Non-pigmented ciliary epithelial cell (primary cell): ENCODE data around the gene BTF3L4.
"Not testable (repeated sequence)": the region's sequence is repeated elsewhere in the genome, so short reads cannot be mapped to it uniquely, and the experiment has no call there.

ENCODE experiments used
- DNase-seq: peaks from one replicate; pipeline ENCODE4 v3.0.0-alpha.2; 2010; ENCODE audit warnings: low read depth

The BTF3L4 gene

DNA sequence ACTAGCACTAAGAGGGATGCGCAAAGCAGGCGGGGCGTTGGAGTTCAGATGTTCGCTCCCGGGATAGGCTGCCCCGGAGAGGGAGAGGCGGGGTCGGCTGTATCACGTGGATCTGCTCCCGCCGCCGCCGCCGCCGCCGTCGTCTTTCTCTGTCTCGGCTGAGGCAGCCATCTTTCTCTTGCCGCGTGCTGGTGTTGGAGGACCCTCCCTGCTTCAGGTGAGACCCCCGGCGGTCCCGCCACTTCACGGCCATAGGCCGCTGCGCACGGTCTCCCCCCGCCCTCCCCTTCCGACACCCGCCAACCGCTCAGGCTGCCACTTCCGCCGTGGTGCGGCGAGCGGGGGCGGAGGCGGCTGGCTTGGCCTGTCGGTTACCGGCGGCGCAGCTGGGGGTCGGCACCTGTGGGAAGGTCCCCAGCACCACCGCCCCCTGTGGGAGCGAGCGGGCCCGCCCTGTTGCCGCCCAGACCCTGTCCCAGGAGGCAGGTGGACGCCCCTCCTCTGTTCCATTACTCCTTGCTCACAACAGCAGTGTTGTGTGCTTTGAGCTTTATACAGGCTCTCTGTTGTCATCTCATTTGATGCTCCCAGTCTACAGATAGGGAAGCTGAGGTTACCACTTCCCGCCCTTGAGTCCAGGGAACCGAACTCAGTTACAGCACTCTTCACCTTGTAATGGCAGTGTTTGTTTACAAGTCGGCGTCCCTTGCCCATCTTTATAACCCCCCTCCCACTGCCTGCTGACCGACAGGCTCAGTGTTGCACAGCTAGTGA is at the start of gene BTF3L4:
Gene BTF3L4 (plus strand): TSS at position 133 of the 774 bp plus-strand sequence. CDS start 3,553 bp downstream, outside the sequence.
- DNase-seq: no peak

DNA sequence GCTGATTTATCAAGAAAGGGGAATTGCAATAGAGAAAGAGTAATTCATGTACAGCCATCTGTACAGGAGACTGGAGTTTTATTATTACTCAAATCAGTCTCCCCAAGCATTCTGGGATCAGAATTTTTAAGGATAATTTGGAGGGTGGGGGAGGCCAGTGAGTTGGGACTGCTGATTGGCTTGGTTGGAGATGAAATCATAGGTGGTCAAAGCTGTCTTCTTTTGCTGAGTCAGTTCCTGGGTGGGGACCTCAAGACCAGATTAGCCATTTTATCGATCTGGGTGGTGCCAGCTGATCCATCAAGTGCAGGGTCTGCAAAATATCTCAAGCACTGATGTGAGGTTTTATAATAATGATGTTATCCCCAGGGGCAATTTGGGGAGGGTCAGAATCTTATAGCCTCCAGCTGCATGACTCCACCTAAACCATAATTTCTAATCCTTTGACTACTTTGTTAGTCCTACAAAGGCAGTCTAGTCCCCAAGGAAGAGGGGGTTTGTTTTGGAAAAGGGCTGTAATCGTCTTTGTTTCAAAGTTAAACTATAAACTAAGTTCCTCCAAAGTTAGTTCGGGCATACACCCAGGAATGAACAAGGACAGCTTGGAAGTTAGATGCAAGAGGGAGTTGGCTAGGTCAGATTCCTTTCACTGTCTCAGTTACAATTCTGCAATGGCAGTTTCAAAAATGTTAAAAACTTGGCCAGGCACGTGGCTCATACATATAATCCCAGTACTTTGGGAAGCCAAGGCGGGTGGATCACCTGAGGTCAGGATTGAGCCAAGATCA is 48.7 kb upstream of the BTF3L4 start:
- DNase-seq: no peak

DNA sequence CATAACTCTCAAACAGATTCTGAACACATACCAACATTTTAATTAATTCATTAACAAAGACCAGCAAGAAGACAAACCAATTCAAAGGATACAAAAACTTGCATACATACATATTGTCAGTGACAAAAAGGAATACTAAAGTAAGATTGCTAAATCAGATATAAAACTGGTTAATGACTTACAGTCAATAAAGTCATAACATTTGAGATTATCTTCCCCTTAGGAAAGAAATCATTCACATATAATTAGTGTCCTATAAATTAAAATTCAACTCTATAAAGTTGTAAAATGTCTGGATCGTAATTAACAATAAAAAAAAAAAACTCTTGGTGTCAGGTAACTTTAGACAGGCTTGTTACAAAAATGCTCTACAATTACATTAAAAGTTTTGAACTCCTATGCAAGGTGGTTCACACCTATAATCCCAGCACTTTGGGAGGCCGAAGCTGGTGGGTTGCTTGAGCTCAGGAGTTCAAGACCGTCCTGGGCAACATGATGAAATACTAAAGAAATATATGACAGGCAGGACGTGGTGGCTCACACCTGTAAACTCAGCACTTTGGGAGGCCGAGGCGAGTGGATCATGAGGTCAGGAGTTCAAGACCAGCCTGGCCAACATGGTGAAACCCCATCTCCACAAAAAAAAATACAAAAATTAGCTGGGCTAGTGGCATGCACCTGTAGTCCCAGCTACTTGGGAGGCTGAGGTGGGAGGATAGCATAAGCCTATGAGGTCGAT is 47.9 kb upstream of the BTF3L4 start:
- no peak for DNase-seq

DNA sequence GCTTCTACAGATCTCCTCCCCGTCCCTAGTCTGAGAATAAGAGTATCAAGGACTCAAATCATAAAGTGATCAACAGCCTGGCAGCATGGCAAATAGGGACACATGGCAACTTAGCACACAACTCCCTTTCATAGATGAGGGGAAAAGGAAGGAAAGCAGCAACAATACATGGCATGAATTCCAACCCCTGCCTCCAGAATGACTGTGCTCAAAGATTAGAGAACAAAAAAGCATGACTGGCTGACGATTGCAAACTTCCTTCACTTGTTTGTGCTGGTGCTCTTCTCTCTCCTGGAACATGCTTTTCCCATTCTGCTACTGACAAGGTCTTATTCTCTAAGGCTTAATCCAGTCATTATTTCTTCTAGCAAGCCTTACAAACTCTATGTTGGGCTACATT is 34.0 kb upstream of the BTF3L4 start:
- no peak for DNase-seq

DNA sequence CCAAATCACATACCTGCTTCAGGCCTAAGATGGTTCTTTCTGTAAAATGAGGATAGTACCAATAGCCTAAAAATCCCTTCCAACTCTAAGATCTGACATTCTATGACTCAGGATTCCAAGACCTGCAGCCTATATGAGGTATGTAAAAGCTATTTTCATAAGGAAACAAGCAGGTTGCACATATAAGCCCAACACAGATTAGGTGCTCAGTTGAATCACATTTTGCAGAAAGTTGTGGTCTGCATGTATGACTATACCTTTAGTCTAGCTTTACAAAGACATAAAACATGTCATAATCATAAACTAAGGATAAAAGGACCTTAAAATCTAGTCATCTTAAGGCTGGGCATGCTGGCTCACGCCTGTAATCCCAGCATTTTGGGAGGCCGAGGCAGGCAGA is 29.8 kb upstream of the BTF3L4 start:
- DNase-seq: no peak

DNA sequence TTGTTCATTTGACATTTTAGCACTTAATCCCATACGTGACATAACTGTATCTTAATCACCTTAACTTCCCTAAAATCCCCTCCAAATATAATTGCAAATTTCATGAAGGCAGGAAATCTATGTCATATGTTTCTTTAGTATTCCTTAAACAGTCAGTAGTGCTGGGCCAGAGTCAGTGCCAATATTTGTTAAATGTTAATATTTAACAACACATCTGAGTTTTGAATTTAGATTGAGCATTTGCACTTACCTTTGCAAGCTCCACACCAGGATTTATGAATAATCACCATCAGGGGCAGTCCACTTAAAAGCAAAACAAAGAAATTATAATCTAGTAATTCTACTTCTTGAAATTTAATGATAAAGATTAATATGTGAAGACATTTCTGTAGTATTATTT is 27.8 kb upstream of the BTF3L4 start:
- no peak for DNase-seq

DNA sequence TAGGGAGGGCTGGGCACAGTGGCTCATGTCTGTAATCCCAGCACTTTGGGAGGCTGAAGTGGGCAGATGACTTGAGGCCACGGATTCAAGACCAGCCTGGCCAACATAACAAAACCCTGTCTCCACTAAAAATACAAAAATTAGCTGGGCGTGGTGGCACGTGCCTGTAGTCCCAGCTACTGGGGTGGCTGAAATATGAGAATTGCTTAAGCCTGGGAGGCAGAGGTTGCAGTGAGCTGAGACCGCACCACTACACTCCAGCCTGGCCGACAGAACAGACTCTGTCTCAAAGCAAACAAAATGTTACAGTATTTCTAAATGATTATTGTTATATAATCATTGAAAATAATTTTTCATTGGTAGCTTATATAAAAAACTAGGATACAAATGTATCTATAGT is 27.3 kb upstream of the BTF3L4 start:
- not testable (repeated sequence) for DNase-seq

DNA sequence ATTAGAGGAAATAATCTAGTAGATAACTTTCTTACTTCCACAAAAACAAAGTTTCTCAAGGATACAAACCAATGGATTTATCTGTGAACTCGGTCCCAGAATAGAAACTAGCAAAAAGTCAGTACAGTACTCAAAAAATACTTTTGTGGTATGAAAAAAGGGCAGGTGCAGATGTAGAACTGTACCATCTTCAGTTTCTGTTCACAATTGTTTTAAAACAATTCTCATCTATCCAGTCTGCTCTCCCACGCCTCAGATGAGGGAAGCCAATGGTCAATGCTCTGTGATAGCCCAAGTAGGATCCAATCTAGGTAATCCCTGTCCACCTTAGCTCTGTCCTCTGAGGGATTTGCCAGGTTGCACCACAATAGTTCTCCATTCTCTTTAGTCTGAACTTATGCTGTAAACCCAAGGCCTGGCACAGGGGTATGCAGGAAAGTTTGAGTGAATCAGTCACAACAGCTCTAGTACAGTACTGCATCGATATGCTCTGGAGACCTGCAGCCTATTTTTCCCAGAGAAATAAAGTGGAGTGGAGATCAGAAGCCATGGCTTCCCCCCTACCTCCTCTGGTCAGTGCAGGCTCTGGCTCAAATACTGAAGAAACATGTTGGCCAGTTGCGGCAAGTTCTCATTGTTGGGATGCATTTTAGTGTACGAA is 23.8 kb upstream of the BTF3L4 start:
- no peak for DNase-seq

DNA sequence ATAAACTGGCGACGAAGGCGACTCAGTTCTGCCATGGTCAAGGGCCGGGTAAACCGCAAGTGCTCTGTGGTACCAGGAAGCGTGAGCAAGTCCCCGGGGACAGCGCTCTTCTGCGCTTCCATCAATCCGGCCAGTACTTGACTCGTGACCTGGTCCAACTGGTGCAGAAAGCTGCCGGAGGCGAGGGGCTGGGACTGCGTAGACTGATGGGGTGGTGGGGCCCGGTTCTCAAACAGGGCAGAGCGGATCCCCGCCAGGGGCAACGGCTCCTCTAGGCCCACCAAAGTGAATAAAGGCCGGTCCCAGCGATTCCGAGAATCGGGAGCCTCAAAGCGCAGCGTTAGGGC is 23.3 kb upstream of the BTF3L4 start:
- DNase-seq: no peak

DNA sequence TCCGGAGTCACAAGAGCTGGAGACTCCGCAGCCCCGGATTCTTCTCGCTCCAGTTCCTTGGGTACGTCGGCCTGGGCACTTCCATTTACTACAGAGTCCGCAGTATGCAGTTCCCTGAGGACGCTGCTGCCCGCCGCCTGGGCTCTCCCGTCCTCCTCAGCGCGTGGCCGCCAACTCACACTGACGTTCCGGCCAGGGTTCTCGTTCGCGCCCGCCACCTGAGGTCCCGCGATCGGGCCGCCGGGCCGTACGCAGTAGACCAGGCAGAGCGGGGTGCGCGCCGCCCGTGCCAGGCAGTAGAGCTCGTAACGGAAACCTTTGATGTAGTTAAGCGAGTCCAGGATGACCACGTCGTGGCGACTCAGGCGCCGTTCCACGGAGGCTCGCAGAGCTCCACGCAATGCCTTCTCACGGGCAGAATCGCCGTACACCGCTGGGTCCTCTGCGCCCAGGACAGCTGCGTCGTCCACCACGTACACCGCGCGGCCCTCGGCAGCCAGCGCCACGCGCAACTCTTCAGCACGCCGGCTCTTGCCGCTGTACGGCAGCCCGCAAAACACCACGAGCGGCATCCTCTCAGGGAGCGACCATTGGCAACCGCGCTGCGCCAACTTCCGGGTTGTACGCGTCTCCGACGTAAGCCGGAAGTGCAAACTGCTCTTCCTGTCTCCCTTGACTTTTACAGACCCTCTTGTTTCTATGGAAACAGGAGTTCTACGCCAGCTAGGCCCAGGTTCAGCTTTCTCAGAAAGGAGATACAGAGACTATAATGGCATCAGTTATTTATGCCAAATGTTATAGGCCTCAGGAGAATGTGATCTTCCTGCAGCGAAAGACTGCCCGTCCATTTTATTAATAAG is 22.7 kb upstream of the BTF3L4 start, which contains the start of gene KTI12:
Gene KTI12 (minus strand): TSS at position 621 of the 860 bp plus-strand sequence. CDS start 49 bp downstream, at position 572.
- no peak for DNase-seq

DNA sequence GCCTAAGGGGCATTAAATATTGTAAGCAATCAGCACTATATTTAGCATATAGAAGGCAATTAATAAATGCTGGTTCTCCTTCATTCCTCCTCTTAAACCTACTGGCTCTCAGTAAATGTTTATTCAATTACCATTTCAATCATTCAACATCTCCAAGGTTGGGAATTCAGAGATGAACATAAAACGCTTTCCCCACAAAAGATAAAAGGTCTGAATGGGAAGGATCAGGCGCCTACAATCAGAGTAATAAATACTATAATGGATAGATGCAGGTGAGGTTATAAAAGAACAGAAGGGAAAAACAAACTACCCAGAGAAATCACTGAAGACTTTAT is 22.1 kb upstream of the BTF3L4 start:
- no peak for DNase-seq

DNA sequence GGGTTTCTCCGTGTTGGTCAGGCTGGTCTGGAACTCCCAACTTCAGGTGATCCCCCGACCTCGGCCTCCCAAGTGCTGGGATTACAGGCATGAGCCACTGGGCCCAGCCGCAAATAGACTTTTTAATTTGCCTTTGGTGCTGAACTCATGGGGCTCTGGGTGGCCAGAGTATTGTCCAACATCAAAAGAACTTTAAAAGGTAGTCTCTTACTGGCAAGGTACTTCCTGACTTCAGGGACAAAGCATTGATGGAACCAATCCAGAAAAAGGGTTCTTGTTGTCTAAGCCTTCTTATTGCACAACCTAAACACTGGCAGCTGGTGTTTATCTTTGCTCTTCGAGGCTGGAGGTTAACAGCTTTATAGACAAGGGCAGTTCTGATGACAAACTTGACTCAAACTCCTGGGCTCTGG is 18.7 kb upstream of the BTF3L4 start:
- no peak for DNase-seq

DNA sequence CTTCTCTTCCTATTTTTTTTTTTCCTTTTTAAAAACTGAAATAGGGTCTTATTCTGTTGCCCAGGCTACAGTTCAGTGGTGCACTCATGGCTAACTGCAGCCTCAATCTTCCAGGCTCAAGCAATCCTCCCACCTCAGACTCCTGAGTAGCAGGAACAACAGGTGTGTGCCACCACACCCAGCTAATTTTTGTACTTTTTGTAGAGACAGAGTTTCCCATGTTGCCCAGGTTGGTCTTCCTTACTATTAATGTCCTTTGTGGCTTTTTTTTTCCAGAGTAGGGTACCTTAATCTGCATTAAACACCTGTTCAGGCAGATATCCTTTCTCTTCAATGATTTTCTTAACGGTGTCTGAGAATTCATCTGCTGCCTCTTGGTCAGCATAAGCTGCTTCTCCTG is 18.2 kb upstream of the BTF3L4 start:
- DNase-seq: no peak

DNA sequence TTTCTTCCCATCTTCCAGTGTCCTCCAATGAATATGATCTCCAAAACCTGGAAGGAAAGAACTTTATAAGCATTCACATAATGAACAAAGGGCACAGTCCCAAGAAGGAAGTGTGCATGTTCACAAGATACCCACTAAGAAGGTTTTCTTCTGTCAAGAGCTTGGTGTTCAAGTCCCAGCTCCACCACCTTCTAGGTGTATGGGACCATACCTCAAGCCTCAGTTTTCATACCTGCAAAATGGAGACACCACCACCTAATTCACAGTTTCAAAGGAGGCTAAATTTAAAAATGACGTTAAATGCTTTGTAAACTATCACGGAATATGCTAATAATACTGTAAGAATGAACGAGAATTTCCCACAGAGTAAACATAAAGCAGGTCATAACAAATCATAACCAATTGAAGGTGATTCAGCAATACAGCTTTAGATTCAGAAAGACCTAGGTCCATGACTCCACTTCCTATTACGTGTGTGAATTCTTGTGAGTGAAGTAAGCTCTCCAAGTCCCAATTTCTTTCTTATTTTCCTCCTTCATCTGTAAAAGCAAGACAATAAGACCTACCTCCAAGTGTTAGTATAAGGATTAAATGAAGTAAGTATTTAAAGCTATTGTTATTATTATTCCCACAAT is 14.4 kb upstream of the BTF3L4 start:
- DNase-seq: no peak

DNA sequence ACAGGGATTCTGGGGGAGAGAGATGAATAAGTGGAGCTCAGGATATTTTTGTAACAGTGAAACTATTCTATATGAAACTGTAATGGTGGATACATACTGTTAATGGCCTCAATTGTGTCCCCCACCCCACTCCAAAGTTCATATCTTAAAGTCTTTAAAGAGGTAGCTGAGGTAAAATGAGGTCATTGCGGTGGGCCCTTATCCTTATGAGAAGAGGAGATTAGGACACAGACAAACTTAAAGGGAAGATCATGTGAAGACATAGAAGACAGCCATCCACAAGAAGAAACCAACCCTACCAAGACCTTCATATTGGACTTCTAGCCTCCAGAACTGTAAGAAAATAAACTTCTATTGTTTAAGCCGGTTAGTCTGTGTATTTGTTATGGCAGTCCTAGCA is 10.9 kb upstream of the BTF3L4 start:
- DNase-seq: no peak

DNA sequence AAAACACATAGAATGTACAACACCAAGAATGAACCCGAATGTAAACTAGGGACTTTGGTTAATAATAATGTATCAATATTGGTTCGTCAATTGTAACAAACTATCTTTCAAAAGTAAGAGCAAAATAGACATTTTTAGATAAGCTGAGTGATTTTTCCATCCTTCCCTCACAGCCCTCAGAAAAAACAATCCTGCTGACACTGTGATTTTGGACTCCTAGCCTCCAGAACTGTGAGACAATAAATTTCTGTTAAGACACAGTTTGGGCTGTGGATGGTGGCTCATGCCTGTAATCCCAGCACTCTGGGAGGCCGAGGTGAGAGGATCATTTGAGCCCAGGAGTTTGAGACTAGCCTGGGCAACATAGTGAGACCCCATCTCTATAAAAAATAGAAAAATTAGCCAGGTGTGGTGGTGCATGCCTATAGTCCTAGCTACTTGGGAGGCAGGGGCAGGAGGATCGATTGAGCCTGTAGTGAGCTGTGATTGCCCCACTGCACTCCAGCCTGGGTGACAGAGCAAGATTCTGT is 10.4 kb upstream of the BTF3L4 start:
- DNase-seq: not testable (repeated sequence)

DNA sequence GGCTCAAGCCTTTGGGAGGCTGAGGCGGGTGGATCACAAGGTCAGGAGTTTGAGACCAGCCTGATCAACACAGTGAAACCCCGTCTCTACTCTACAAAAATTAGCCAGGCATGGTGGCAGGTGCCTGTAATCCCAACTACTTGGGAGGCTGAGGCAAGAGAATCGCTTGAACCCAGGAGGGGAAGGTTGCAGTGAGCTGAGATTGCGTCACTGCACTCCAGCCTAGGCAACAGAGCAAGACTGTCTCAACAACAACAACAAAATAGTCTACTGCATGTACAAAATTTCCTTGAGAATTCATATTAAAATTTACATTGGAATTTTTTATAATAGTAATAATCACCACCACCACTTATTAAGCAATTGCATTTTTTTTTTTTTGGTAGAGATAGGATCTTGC is 6.8 kb upstream of the BTF3L4 start:
- DNase-seq: not testable (repeated sequence)

DNA sequence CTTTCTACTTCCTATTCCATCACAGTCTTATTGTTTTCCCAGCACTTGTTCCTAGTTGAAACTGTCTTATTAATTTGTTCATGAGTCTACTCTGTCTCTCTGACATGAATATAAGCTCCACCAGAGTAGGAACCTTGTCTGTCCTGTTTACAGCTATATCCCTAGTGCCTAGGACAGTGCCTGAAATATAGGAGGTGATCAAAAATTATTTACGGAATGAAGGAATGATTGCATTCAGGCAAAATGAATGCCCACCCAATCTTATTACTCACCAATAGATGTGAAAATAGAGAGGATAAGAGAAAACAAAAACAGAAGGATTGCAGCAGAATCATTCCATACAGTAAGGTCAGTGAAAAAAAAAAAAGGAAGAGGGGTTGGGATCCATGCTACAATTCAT is 2.2 kb upstream of the BTF3L4 start:
- no peak for DNase-seq

DNA sequence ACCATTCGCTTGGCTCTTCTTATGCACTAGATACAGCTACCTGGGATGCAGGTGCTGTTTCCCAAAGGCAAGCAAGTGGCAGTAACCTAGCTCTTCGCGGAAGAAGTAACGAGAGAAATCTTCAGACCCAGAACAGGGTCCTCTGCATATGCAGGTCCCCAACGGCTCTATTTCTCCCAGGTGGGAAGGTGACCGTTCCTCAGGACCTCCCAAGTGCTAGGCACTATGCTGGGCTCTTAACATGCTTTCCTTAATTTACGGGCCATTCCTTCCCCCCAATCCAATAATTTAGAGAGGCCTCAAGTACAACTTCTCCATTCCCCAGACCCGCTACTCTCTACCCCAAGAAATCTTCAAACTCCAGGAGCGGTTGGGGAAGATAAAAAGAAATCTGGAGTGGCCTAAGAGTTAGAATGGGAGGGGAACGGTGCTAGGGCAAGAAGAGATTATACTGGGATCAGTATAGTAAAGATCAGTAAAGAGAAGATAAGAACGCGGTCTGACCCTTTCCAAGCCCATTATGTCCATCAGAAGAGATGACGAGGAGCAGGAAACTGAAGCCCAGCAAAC is 1.5 kb upstream of the BTF3L4 start:
- no peak for DNase-seq
